ENCODE results near the gene RARS1. TPM values are rescaled to one million over a fixed set of nuclear protein-coding genes. Genes with fewer than 3 reads are reported as not detected.
A peak's percentile ranks its signal among the peaks of the same experiment; 100 is the strongest.

RARS1 gene
- total RNA-seq, 2 experiments from 2014 or later = 69.9 to 71.4 TPM

GRCh38 chr5:168467755-168468330 lies 18.4 kb upstream of the RARS1 start:
- H3K27me3 Mint-ChIP-seq = peaks cover 4% of the 10 kb centered on the region
- H3K9me3 Mint-ChIP-seq = no peaks in the 10 kb centered on the region
- no peak overlapping the region for H3K4me3 Mint-ChIP-seq
- no peak for DNase-seq
- no peaks in the 10 kb centered on the region for H3K36me3 Mint-ChIP-seq
- peaks cover 1% of the 10 kb centered on the region for H3K4me1 Mint-ChIP-seq
- POLR2A ChIA-PET = no interaction called here
- no peak overlapping the region for H3K27ac Mint-ChIP-seq
- no peak for ATAC-seq (ENCODE audit: low read depth)

- POLR2A ChIA-PET = no interaction called here
- no peak for ATAC-seq (ENCODE audit: low read depth)
- H3K4me1 Mint-ChIP-seq = peaks cover 1% of the 10 kb centered on the region
- no peak overlapping the region for H3K4me3 Mint-ChIP-seq
- no peak overlapping the region for H3K27ac Mint-ChIP-seq
- peaks cover 4% of the 10 kb centered on the region for H3K27me3 Mint-ChIP-seq
- H3K9me3 Mint-ChIP-seq = no peaks in the 10 kb centered on the region
- no peak for DNase-seq
- H3K36me3 Mint-ChIP-seq = no peaks in the 10 kb centered on the region
Observed at GRCh38 chr5:168468836-168469235, 17.4 kb upstream of the RARS1 start.

- Mint-ChIP-seq H3K27ac (no peak overlapping the region), H3K27me3 (peaks cover 4% of the 10 kb centered on the region), H3K36me3 (no peaks in the 10 kb centered on the region), H3K4me1 (no peaks in the 10 kb centered on the region), H3K9me3 (no peaks in the 10 kb centered on the region), H3K4me3 (no peak overlapping the region)
- DNase-seq = no peak
- no peak for ATAC-seq (ENCODE audit: low read depth)
- POLR2A ChIA-PET = no interaction called here
Observed at GRCh38 chr5:168469816-168470215, 16.5 kb upstream of the RARS1 start.

GRCh38 chr5:168471785-168472184 lies 14.5 kb upstream of the RARS1 start:
- POLR2A ChIA-PET = no interaction called here
- no peak overlapping the region for H3K4me3 Mint-ChIP-seq
- H3K4me1 Mint-ChIP-seq = peaks cover under 1% of the 10 kb centered on the region

GRCh38 chr5:168472329-168472728 lies 13.9 kb upstream of the RARS1 start:
- no peaks in the 10 kb centered on the region for H3K36me3 Mint-ChIP-seq
- peaks cover 5% of the 10 kb centered on the region for H3K4me1 Mint-ChIP-seq
- H3K27ac Mint-ChIP-seq = no peak overlapping the region
- H3K9me3 Mint-ChIP-seq = no peaks in the 10 kb centered on the region
- H3K27me3 Mint-ChIP-seq = peaks cover 7% of the 10 kb centered on the region
- no peak overlapping the region for H3K4me3 Mint-ChIP-seq
- POLR2A ChIA-PET = no interaction called here
- ATAC-seq (ENCODE audit: low read depth) (no peak), DNase-seq (no peak)

More at GRCh38 chr5:168471785-168472184, 14.5 kb upstream of the RARS1 start:
- Mint-ChIP-seq H3K36me3 (no peaks in the 10 kb centered on the region), H3K27ac (no peak overlapping the region), H3K9me3 (no peaks in the 10 kb centered on the region), H3K27me3 (peaks cover 4% of the 10 kb centered on the region)
- ATAC-seq (ENCODE audit: low read depth) = no peak
- no peak for DNase-seq

GRCh38 chr5:168474319-168474718 lies 12.0 kb upstream of the RARS1 start:
- POLR2A ChIA-PET = no interaction called here
- DNase-seq (no peak), ATAC-seq (ENCODE audit: low read depth) (no peak)
- no peak overlapping the region for H3K4me3 Mint-ChIP-seq
- no peaks in the 10 kb centered on the region for H3K36me3 Mint-ChIP-seq
- H3K9me3 Mint-ChIP-seq = no peaks in the 10 kb centered on the region
- H3K4me1 Mint-ChIP-seq = peaks cover 7% of the 10 kb centered on the region
- H3K27me3 Mint-ChIP-seq = peaks cover 12% of the 10 kb centered on the region
- no peak overlapping the region for H3K27ac Mint-ChIP-seq

- Mint-ChIP-seq H3K27ac (no peak overlapping the region), H3K4me3 (no peak overlapping the region), H3K4me1 (peaks cover 14% of the 10 kb centered on the region), H3K36me3 (no peaks in the 10 kb centered on the region), H3K27me3 (peaks cover 13% of the 10 kb centered on the region), H3K9me3 (no peaks in the 10 kb centered on the region)
- ATAC-seq (ENCODE audit: low read depth) = no peak
- POLR2A ChIA-PET = no interaction called here
- no peak for DNase-seq
Observed at GRCh38 chr5:168477060-168477459, 9.2 kb upstream of the RARS1 start.

- Mint-ChIP-seq H3K4me3 (no peak overlapping the region), H3K9me3 (no peaks in the 10 kb centered on the region), H3K27me3 (peaks cover 9% of the 10 kb centered on the region), H3K27ac (no peak overlapping the region), H3K36me3 (no peaks in the 10 kb centered on the region), H3K4me1 (peaks cover 18% of the 10 kb centered on the region)
- no peak for DNase-seq
- POLR2A ChIA-PET = no interaction called here
- no peak for ATAC-seq (ENCODE audit: low read depth)
Observed at GRCh38 chr5:168479166-168479565, 7.1 kb upstream of the RARS1 start.

GRCh38 chr5:168480601-168481000 lies 5.7 kb upstream of the RARS1 start:
- peaks cover 1% of the 10 kb centered on the region for H3K36me3 Mint-ChIP-seq
- peaks cover 24% of the 10 kb centered on the region for H3K4me1 Mint-ChIP-seq
- H3K9me3 Mint-ChIP-seq = no peaks in the 10 kb centered on the region
- H3K27ac Mint-ChIP-seq = no peak overlapping the region
- DNase-seq (no peak), ATAC-seq (ENCODE audit: low read depth) (no peak)
- POLR2A ChIA-PET = no interaction called here
- no peak overlapping the region for H3K4me3 Mint-ChIP-seq
- peaks cover 9% of the 10 kb centered on the region for H3K27me3 Mint-ChIP-seq

- Mint-ChIP-seq H3K27ac (no peak overlapping the region), H3K27me3 (peaks cover 9% of the 10 kb centered on the region), H3K4me1 (peaks cover 29% of the 10 kb centered on the region), H3K9me3 (no peaks in the 10 kb centered on the region), H3K36me3 (peaks cover 1% of the 10 kb centered on the region), H3K4me3 (peak overlapping the region; percentile 25)
- ATAC-seq (ENCODE audit: low read depth) = peak; percentile 20
- no peak for DNase-seq
- POLR2A ChIA-PET = no interaction called here
Observed at GRCh38 chr5:168481330-168481788, 4.9 kb upstream of the RARS1 start.

GRCh38 chr5:168482361-168482760 lies 3.9 kb upstream of the RARS1 start:
- DNase-seq (no peak), ATAC-seq (ENCODE audit: low read depth) (no peak)
- H3K4me3 Mint-ChIP-seq = no peak overlapping the region
- peaks cover 6% of the 10 kb centered on the region for H3K27me3 Mint-ChIP-seq
- peaks cover 1% of the 10 kb centered on the region for H3K36me3 Mint-ChIP-seq
- POLR2A ChIA-PET = no interaction called here
- H3K9me3 Mint-ChIP-seq = no peaks in the 10 kb centered on the region
- peaks cover 23% of the 10 kb centered on the region for H3K4me1 Mint-ChIP-seq
- H3K27ac Mint-ChIP-seq = no peak overlapping the region

GRCh38 chr5:168489059-168489458 lies 2.8 kb downstream of the RARS1 start:
- peaks cover 18% of the 10 kb centered on the region for H3K36me3 Mint-ChIP-seq
- no peak for ATAC-seq (ENCODE audit: low read depth)

GRCh38 chr5:168494057-168494555 lies 7.8 kb downstream of the RARS1 start:
- Mint-ChIP-seq H3K4me3 (no peak overlapping the region), H3K27ac (no peak overlapping the region), H3K9me3 (no peaks in the 10 kb centered on the region), H3K27me3 (no peaks in the 10 kb centered on the region), H3K36me3 (peaks cover 35% of the 10 kb centered on the region), H3K4me1 (peaks cover 7% of the 10 kb centered on the region)
- POLR2A ChIA-PET = no interaction called here
- DNase-seq (no peak), ATAC-seq (ENCODE audit: low read depth) (no peak)

More at GRCh38 chr5:168489059-168489458, 2.8 kb downstream of the RARS1 start:
- POLR2A ChIA-PET = no interaction called here
- no peaks in the 10 kb centered on the region for H3K9me3 Mint-ChIP-seq
- no peak for DNase-seq
- no peaks in the 10 kb centered on the region for H3K27me3 Mint-ChIP-seq
- no peak overlapping the region for H3K27ac Mint-ChIP-seq
- no peak overlapping the region for H3K4me3 Mint-ChIP-seq
- peaks cover 22% of the 10 kb centered on the region for H3K4me1 Mint-ChIP-seq

- Mint-ChIP-seq H3K9me3 (no peaks in the 10 kb centered on the region), H3K27me3 (no peaks in the 10 kb centered on the region), H3K36me3 (peaks cover 23% of the 10 kb centered on the region), H3K4me1 (no peaks in the 10 kb centered on the region), H3K4me3 (no peak overlapping the region), H3K27ac (no peak overlapping the region)
- ATAC-seq (ENCODE audit: low read depth) = no peak
- POLR2A ChIA-PET = no interaction called here
- DNase-seq = no peak
Observed at GRCh38 chr5:168502563-168503237, 16.4 kb downstream of the RARS1 start.
